Activated T-helper 1 cell treated with anti-CD3 and anti-CD28 coated beads, Interleukin-2, amount 50 U/mL, for 16 hours (primary cell): Measurements from ENCODE around the gene KLK4.
"Not testable (repeated sequence)": the region's sequence is repeated elsewhere in the genome, so short reads cannot be mapped to it uniquely, and the experiment has no call there.

Experiments
- DNase-seq, 2 donors: peaks; one replicate each; pipeline ENCODE4 v3.0.0-alpha.2; 2020; ENCODE audit warnings: low read depth in 1 of 2, low spot score in 1 of 2

The KLK4 gene

GRCh38 chr19:50916069-50916468 is 4.9 kb upstream of the KLK4 start:
- no peak for DNase-seq

GRCh38 chr19:50912727-50913716 is 1.8 kb upstream of the KLK4 start:
- DNase-seq = no peak

GRCh38 chr19:50912102-50912599 is 956 bp upstream of the KLK4 start:
- no peak for DNase-seq

- no peak for DNase-seq
These were observed 473 bp downstream of the KLK4 start for GRCh38 chr19:50910722-50911121.

GRCh38 chr19:50909240-50910070 is 1.7 kb downstream of the KLK4 start:
- DNase-seq = no peak

GRCh38 chr19:50908336-50908735 is 2.9 kb downstream of the KLK4 start:
- no peak for DNase-seq

GRCh38 chr19:50906217-50906616 is 5.0 kb downstream of the KLK4 start:
- no peak for DNase-seq

GRCh38 chr19:50902640-50903039 is 8.6 kb downstream of the KLK4 start:
- no peak for DNase-seq

- no peak for DNase-seq
These were observed 11.6 kb downstream of the KLK4 start for GRCh38 chr19:50899569-50899968.

- no peak for DNase-seq
These were observed 13.2 kb downstream of the KLK4 start for GRCh38 chr19:50898018-50898417.

- no peak for DNase-seq
These were observed 13.6 kb downstream of the KLK4 start for GRCh38 chr19:50897612-50898011.

GRCh38 chr19:50897191-50897607 is 14.0 kb downstream of the KLK4 start:
- DNase-seq = no peak

- DNase-seq = no peak
These were observed 14.5 kb downstream of the KLK4 start for GRCh38 chr19:50896591-50897190.

GRCh38 chr19:50896089-50896590 is 15.1 kb downstream of the KLK4 start:
- DNase-seq = not testable (repeated sequence)

GRCh38 chr19:50894478-50895356 is 16.5 kb downstream of the KLK4 start:
- no peak for DNase-seq

GRCh38 chr19:50893047-50893736 is 18.0 kb downstream of the KLK4 start:
- DNase-seq = no peak

- DNase-seq = no peak
These were observed 20.0 kb downstream of the KLK4 start for GRCh38 chr19:50891253-50891625.

GRCh38 chr19:50890422-50891252 is 20.6 kb downstream of the KLK4 start:
- DNase-seq = no peak

GRCh38 chr19:50889638-50890037 is 21.6 kb downstream of the KLK4 start:
- no peak for DNase-seq
